Mesenteric fat pad (tissue), 1 donor: ENCODE results near the gene C8A. TPM values are rescaled to one million over a fixed set of nuclear protein-coding genes. Genes with fewer than 3 reads are reported as not detected.

Source experiments
- DNase-seq: peaks from one replicate; pipeline ENCODE4 v3.0.0-alpha.2; 2020; ENCODE audit warnings: low spot score
- total RNA-seq: library from RNA; stranded (reverse); fragmentation: NEBNext Ultra II Directional; extraction: Animal tissue kit (Norgen Biotek cat#: 25700); gene quantifications from one replicate; pipeline ENCODE4 v1.2.1, GENCODE V29; 2021
- donor health status: DM: yes; HTN: yes; CAD: no.

Gene C8A
- total RNA-seq, 1 donor from 2014 or later = not detected

DNA sequence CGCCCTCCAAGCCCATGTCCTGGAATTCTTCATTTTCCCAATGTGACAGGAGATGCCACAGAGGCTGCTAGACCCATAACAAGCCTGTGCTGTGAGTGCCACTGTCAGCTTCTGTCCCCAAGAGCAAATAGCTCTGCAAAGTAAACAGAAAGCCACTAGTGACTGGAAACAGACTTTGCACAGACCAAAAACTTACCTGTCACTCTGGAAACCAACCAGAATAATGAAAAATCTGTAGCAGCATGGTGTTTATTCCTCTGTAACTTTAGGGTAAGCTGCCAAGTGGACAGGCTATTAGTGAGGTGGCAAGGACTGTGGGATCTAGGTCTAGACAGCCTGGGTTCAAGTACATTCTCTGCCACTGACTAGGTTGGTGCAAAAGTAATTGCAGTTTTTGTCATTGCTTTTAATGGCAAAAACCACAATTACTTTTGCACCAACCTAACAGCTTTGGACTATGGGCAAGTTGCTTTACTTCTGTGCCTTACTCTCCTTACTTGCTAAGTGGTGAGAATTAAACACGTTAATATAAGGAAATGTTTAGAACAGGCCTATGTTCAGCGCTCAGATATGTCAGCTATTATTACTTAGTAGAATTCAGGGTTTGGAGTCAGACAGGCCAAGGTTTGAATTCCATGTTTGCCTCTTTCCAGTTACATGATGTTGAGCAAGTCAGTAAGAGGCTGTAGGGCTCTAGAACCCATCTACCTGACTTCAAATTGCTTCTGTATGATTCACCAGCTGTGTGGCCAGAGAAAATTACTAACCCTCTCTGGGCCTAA lies 111.5 kb downstream of the C8A start, which contains the start of gene C8B:
Gene C8B (minus strand): TSS at position 100 of the 782 bp plus-strand sequence. CDS start 67 bp downstream, at position 33.
- DNase-seq = no peak

DNA sequence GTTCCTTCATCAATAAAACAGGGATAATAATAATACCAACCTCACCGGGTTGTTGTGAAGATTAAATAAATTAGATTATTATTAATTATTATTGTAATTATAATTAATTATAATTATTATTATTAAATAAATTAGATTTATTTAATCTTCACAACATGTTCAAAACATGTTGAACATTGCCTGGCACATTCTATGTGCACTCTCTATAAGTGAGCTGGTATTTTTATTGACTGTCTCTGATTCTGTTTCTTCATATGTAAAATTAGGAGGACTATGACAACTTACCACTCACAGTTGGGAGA lies 112.1 kb downstream of the C8A start:
- no peak for DNase-seq

DNA sequence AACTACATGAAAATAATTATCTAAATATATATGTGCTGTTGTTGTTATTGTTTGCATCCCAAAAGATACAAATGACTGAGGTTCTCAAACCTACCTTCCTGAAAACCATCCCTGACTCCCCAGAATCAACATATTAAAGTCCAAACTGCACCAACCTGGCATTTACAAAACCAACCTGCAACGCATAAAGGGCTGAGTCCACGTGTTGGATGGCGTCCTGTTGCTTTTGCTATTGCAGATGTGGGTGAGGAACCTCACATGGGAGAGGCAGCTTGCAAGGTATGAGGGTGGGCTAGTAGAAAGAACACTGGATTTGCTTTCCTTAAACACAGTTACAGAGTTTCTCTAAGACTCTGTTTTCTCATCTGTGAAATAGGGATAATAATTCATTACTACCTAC lies 112.8 kb downstream of the C8A start:
- no peak for DNase-seq

Other genes with a start within 250 kb of the C8A start
- gene PRKAA2, start 209.5 kb upstream of the C8A start, total RNA-seq = 1.4 TPM
- gene FYB2, start 35.4 kb upstream of the C8A start, total RNA-seq = not detected
- gene C8B, start 111.2 kb downstream of the C8A start, total RNA-seq = not detected